Hepatocyte (in vitro differentiated cells): ENCODE measurements around the gene POLR2A. TPM values are rescaled to one million over a fixed set of nuclear protein-coding genes. Genes with fewer than 3 reads are reported as not detected.
"Not testable (repeated sequence)": the region's sequence is repeated elsewhere in the genome, so short reads cannot be mapped to it uniquely, and the experiment has no call there.

ENCODE experiments used
- DNase-seq: peaks from one replicate; pipeline ENCODE4 v3.0.0-alpha.2; 2016; ENCODE audit warnings: low spot score
- H2AFZ ChIP-seq: fragments of 200-600 bp; sonication (generic); 2 replicates; pipeline ENCODE4 v1.6.0; 2016; ENCODE audit warnings: antibody characterized with exemption, mild to moderate bottlenecking
- H3K27ac ChIP-seq: fragments of 200-600 bp; sonication (generic); 2 replicates; pipeline ENCODE4 v1.5.1; 2016; ENCODE audit warnings: mild to moderate bottlenecking
- H3K27me3 ChIP-seq: fragments of 200-600 bp; sonication (generic); 2 replicates; pipeline ENCODE4 v1.6.1; 2016
- H3K36me3 ChIP-seq: fragments of 200-600 bp; sonication (generic); replicated peaks from 2 replicates; pipeline ENCODE4 v1.5.1; 2016; ENCODE audit warnings: low read depth; ENCODE audit not compliant: insufficient read depth
- H3K4me1 ChIP-seq: fragments of 200-600 bp; sonication (generic); 2 replicates; pipeline ENCODE4 v1.5.1; 2016; ENCODE audit warnings: mild to moderate bottlenecking, moderate library complexity; ENCODE audit not compliant: insufficient read depth
- H3K4me2 ChIP-seq: fragments of 200-600 bp; sonication (generic); 2 replicates; pipeline ENCODE4 v1.6.0; 2016
- H3K4me3 ChIP-seq: fragments of 200-600 bp; sonication (generic); 2 replicates; pipeline ENCODE4 v1.5.1; 2016; ENCODE audit warnings: mild to moderate bottlenecking
- H3K79me2 ChIP-seq: fragments of 200-600 bp; sonication (generic); 2 replicates; pipeline ENCODE4 v1.6.0; 2017; ENCODE audit warnings: mild to moderate bottlenecking
- H3K9me2 ChIP-seq: fragments of 200-600 bp; sonication (generic); replicated peaks from 2 replicates; pipeline ENCODE4 v1.6.0; 2017; ENCODE audit warnings: mild to moderate bottlenecking; ENCODE audit not compliant: insufficient read depth
- H3K9me3 ChIP-seq: fragments of 200-600 bp; sonication (generic); 2 replicates; pipeline ENCODE4 v1.5.1; 2016; ENCODE audit warnings: low read depth, mild to moderate bottlenecking
- H4K20me1 ChIP-seq: fragments of 200-600 bp; sonication (generic); 2 replicates; pipeline ENCODE4 v1.6.0; 2016; ENCODE audit warnings: mild to moderate bottlenecking; ENCODE audit not compliant: insufficient read depth, poor library complexity, severe bottlenecking
- CTCF ChIP-seq: fragments of 200-600 bp; sonication (generic); IDR thresholded peaks from 2 replicates; pipeline ENCODE4 v1.5.1; 2016; ENCODE audit warnings: antibody characterized with exemption, mild to moderate bottlenecking; ENCODE audit not compliant: poor library complexity
- EZH2 ChIP-seq: fragments of 200-600 bp; sonication (generic); IDR thresholded peaks from 2 replicates; pipeline ENCODE4 v1.6.1; 2016; ENCODE audit warnings: antibody characterized with exemption, mild to moderate bottlenecking, borderline replicate concordance
- WGBS: methylation state at CpG from one replicate; pipeline ENCODE4 v1.1.6; 2016; ENCODE audit warnings: low lambda C conversion rate; ENCODE audit errors: missing lambda C conversion rate; 5-methylcytosine and 5-hydroxymethylcytosine counted together
- polyA plus RNA-seq: library from polyadenylated mRNA; unstranded; fragments of >200 nt; fragmentation: Nextera tagmentation; extraction: Ambion mirVana; gene quantifications from 2 replicates; pipeline ENCODE4 v1.2.1, GENCODE V29; 2016
- total RNA-seq: library from RNA; depleted of rRNA; stranded (reverse); fragments of >200 nt; gene quantifications from 2 replicates; pipeline ENCODE4 v1.2.3, GENCODE V29; 2014

POLR2A gene
- total and polyA plus RNA-seq, 2 experiments from 2014 or later: 74.5 to 96.3 TPM

- peaks cover 69% of the 10 kb centered on the region for H3K79me2 ChIP-seq
- peak within 1 kb of the TSS; percentile 41 for H2AFZ ChIP-seq
- H3K27ac ChIP-seq: peak within 1 kb of the TSS; percentile 100
- peak within 1 kb of the TSS; percentile 97 for H3K4me3 ChIP-seq
- H3K36me3 ChIP-seq: no peaks in the 10 kb centered on the region
- TF ChIP-seq EZH2: no peak
- TF ChIP-seq CTCF: no peak
- H3K4me2 ChIP-seq: peak within 1 kb of the TSS; percentile 94
- no peaks in the 10 kb centered on the region for H3K9me3 ChIP-seq
- peaks cover 55% of the 10 kb centered on the region for H3K4me1 ChIP-seq
- peaks cover 21% of the 10 kb centered on the region for H4K20me1 ChIP-seq
- 0% methylated on average over 28 of the region's 92 CpGs for WGBS
- no peaks in the 10 kb centered on the region for H3K9me2 ChIP-seq
- DNase-seq: peak; percentile 85
- no peaks in the 10 kb centered on the region for H3K27me3 ChIP-seq
Measured at GRCh38 chr17:7479213-7480088, 4.7 kb upstream of the POLR2A start, which contains the start of gene ZBTB4. Gene ZBTB4 (minus strand): TSS chr17:7479631. CDS start chr17:7466801, 12,830 bp downstream.

GRCh38 chr17:7480089-7480384, 4.1 kb upstream of the POLR2A start:
- no peak overlapping the region for H2AFZ ChIP-seq

GRCh38 chr17:7481275-7481674, 2.9 kb upstream of the POLR2A start, which contains the start of gene SLC35G6:
Gene SLC35G6 (plus strand): TSS chr17:7481446. CDS start chr17:7481517, 71 bp downstream.
- not testable (repeated sequence) for H2AFZ ChIP-seq, H3K9me2 ChIP-seq, H3K4me3 ChIP-seq, H3K27me3 ChIP-seq, H3K36me3 ChIP-seq, H3K9me3 ChIP-seq
- Histone ChIP-seq H3K79me2 (peaks cover 65% of the 10 kb centered on the region), H4K20me1 (peaks cover 19% of the 10 kb centered on the region), H3K4me1 (peaks cover 44% of the 10 kb centered on the region), H3K27ac (peak within 1 kb of the TSS; percentile 100), H3K4me2 (peak within 1 kb of the TSS; percentile 94)
- DNase-seq: peak; percentile 53
- WGBS: 92% methylated on average over 4 of the region's 4 CpGs

More at GRCh38 chr17:7480089-7480384, 4.1 kb upstream of the POLR2A start:
- TF ChIP-seq CTCF: peak; percentile 6
- TF ChIP-seq EZH2: no peak
- 8% methylated on average over 8 of the region's 8 CpGs for WGBS
- H3K27me3 ChIP-seq: no peaks in the 10 kb centered on the region
- peaks cover 65% of the 10 kb centered on the region for H3K79me2 ChIP-seq
- H3K4me3 ChIP-seq: peak overlapping the region; percentile 97
- H4K20me1 ChIP-seq: peaks cover 18% of the 10 kb centered on the region
- H3K27ac ChIP-seq: peak overlapping the region; percentile 100
- peak overlapping the region; percentile 94 for H3K4me2 ChIP-seq
- no peaks in the 10 kb centered on the region for H3K9me3 ChIP-seq
- no peaks in the 10 kb centered on the region for H3K36me3 ChIP-seq
- no peak for DNase-seq
- peaks cover 51% of the 10 kb centered on the region for H3K4me1 ChIP-seq
- H3K9me2 ChIP-seq: no peaks in the 10 kb centered on the region

- not testable (repeated sequence) for DNase-seq, H3K36me3 ChIP-seq, H2AFZ ChIP-seq, H3K9me2 ChIP-seq, H3K4me3 ChIP-seq, H3K9me3 ChIP-seq, H3K27me3 ChIP-seq
- Histone ChIP-seq H3K4me1 (peaks cover 41% of the 10 kb centered on the region), H4K20me1 (peaks cover 24% of the 10 kb centered on the region), H3K79me2 (peaks cover 65% of the 10 kb centered on the region), H3K4me2 (peak overlapping the region; percentile 78), H3K27ac (peak overlapping the region; percentile 100)
- 90% methylated on average over 31 of the region's 31 CpGs for WGBS
Measured at GRCh38 chr17:7481842-7482741, 2.1 kb upstream of the POLR2A start.

GRCh38 chr17:7482742-7483088, 1.5 kb upstream of the POLR2A start:
- H3K79me2 ChIP-seq: peaks cover 68% of the 10 kb centered on the region
- H4K20me1 ChIP-seq: peaks cover 30% of the 10 kb centered on the region
- peak overlapping the region; percentile 100 for H3K27ac ChIP-seq
- not testable (repeated sequence) for H3K36me3 ChIP-seq, H3K9me3 ChIP-seq, H3K27me3 ChIP-seq, H3K9me2 ChIP-seq, H2AFZ ChIP-seq, DNase-seq, H3K4me3 ChIP-seq
- 72% methylated on average over 5 of the region's 6 CpGs for WGBS
- H3K4me1 ChIP-seq: peaks cover 44% of the 10 kb centered on the region
- H3K4me2 ChIP-seq: peak overlapping the region; percentile 78
